Posterior cingulate gyrus (tissue), 11 donors: ENCODE measurements around the gene EFCAB6.

ENCODE experiments used
- DNase-seq, 10 donors: peaks; one replicate each; pipeline versions ENCODE4 v3.0.0 to v3.0.0-alpha.2; 2020 to 2021; ENCODE audit warnings: mixed read lengths in 3 of 10
- intact Hi-C: fragments of 100-400 bp; cut with DNase I; formaldehyde crosslinking; loops from one replicate; pipeline ENCODE4 v1.15.1; 2023

The EFCAB6 gene

GRCh38 chr22:43734370-43735150 is 77.5 kb downstream of the EFCAB6 start:
- intact Hi-C loops = no loop called here
- no peak for DNase-seq

GRCh38 chr22:43733138-43733537 is 79.0 kb downstream of the EFCAB6 start:
- intact Hi-C loops = no loop called here
- DNase-seq = no peak

- peak in 1 of 10 donors; percentile 81 for DNase-seq
- intact Hi-C loops = no loop called here
These were observed 80.1 kb downstream of the EFCAB6 start for GRCh38 chr22:43731988-43732387.

- DNase-seq = no peak
- intact Hi-C loops = no loop called here
These were observed 85.1 kb downstream of the EFCAB6 start for GRCh38 chr22:43726964-43727543.

GRCh38 chr22:43726322-43726721 is 85.8 kb downstream of the EFCAB6 start:
- intact Hi-C loops = no loop called here
- no peak for DNase-seq

- intact Hi-C loops = no loop called here
- DNase-seq = no peak
These were observed 88.3 kb downstream of the EFCAB6 start for GRCh38 chr22:43723816-43724215.

GRCh38 chr22:43722444-43722843 is 89.7 kb downstream of the EFCAB6 start:
- DNase-seq = no peak
- intact Hi-C loops = no loop called here

GRCh38 chr22:43720716-43721115 is 91.4 kb downstream of the EFCAB6 start:
- DNase-seq = no peak
- intact Hi-C loops = no loop called here

- intact Hi-C loops = no loop called here
These were observed 98.0 kb downstream of the EFCAB6 start for GRCh38 chr22:43714104-43714503.

GRCh38 chr22:43711681-43712080 is 100.4 kb downstream of the EFCAB6 start:
- intact Hi-C loops = no loop called here
- no peak for DNase-seq

More at GRCh38 chr22:43714104-43714503, 98.0 kb downstream of the EFCAB6 start:
- DNase-seq = no peak

- DNase-seq = no peak
- intact Hi-C loops = no loop called here
These were observed 104.5 kb downstream of the EFCAB6 start for GRCh38 chr22:43707648-43708047.

GRCh38 chr22:43706571-43707328 is 105.4 kb downstream of the EFCAB6 start:
- intact Hi-C loops = no loop called here

GRCh38 chr22:43706151-43706550 is 106.0 kb downstream of the EFCAB6 start:
- DNase-seq = no peak
- intact Hi-C loops = no loop called here

More at GRCh38 chr22:43706571-43707328, 105.4 kb downstream of the EFCAB6 start:
- DNase-seq = no peak

GRCh38 chr22:43704051-43704450 is 108.1 kb downstream of the EFCAB6 start:
- intact Hi-C loops = no loop called here
- DNase-seq = no peak

GRCh38 chr22:43698403-43698802 is 113.7 kb downstream of the EFCAB6 start:
- intact Hi-C loops = no loop called here
- no peak for DNase-seq

- intact Hi-C loops = no loop called here
These were observed 114.2 kb downstream of the EFCAB6 start for GRCh38 chr22:43697894-43698293.

GRCh38 chr22:43693249-43693648 is 118.9 kb downstream of the EFCAB6 start:
- intact Hi-C loops = no loop called here
- no peak for DNase-seq

More at GRCh38 chr22:43697894-43698293, 114.2 kb downstream of the EFCAB6 start:
- no peak for DNase-seq

GRCh38 chr22:43689356-43689755 is 122.7 kb downstream of the EFCAB6 start:
- DNase-seq = no peak

GRCh38 chr22:43682851-43683250 is 129.3 kb downstream of the EFCAB6 start:
- intact Hi-C loops = no loop called here
- no peak for DNase-seq

More at GRCh38 chr22:43689356-43689755, 122.7 kb downstream of the EFCAB6 start:
- intact Hi-C loops = no loop called here

- intact Hi-C loops = no loop called here
- no peak for DNase-seq
These were observed 130.3 kb downstream of the EFCAB6 start for GRCh38 chr22:43681731-43682360.

- no peak for DNase-seq
- intact Hi-C loops = no loop called here
These were observed 141.6 kb downstream of the EFCAB6 start for GRCh38 chr22:43670513-43670912.
